A549 (cell line): ENCODE data around the gene PDLIM3.

Experiments used
- KDM5A ChIP-seq: fragments of 200-600 bp; sonication (generic); IDR thresholded peaks from 2 replicates; pipeline ENCODE4 v1.6.1; 2016; ENCODE audit warnings: antibody characterized with exemption, mild to moderate bottlenecking
- POLR2A ChIP-seq: IDR thresholded peaks from 2 replicates; pipeline ENCODE4 v1.6.1; 2012; ENCODE audit warnings: mild to moderate bottlenecking, low read length
- TF ChIP-seq, protein P1 (sequence below): fragments of >200 bp; sonication (Bioruptor Twin); formaldehyde crosslinking; IDR thresholded peaks from 3 replicates; pipeline ENCODE4 v1.5.1; 2016

DNA sequence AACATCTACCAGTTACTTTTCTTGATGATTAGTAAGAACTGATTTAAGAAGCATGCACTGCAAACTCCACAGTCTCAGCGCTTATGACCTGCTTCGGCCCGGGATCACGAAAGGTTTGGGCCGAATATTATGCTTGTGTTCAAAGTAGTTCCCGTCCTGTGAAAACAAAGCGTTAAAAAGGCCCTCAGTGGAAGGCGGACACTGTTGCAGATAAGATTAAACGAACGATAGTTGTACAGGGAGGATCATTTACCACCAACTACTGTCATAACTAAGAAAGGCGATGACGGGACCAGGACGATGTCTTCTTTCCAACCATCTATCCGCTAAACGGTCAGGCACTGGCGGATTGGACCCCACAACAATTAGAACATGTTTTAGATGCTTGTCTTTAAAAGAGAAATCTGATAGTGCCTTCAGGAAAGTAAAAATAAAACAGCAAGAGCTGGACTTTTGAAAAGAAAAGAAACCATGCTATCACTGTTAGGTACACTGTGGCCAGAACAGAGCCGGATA lies 21.1 kb downstream of the PDLIM3 start:
- TF ChIP-seq KDM5A (no peak), POLR2A (no peak)
- TF ChIP-seq, protein P1, sequence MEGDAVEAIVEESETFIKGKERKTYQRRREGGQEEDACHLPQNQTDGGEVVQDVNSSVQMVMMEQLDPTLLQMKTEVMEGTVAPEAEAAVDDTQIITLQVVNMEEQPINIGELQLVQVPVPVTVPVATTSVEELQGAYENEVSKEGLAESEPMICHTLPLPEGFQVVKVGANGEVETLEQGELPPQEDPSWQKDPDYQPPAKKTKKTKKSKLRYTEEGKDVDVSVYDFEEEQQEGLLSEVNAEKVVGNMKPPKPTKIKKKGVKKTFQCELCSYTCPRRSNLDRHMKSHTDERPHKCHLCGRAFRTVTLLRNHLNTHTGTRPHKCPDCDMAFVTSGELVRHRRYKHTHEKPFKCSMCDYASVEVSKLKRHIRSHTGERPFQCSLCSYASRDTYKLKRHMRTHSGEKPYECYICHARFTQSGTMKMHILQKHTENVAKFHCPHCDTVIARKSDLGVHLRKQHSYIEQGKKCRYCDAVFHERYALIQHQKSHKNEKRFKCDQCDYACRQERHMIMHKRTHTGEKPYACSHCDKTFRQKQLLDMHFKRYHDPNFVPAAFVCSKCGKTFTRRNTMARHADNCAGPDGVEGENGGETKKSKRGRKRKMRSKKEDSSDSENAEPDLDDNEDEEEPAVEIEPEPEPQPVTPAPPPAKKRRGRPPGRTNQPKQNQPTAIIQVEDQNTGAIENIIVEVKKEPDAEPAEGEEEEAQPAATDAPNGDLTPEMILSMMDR: no peak
